D341Med (cell line): ENCODE measurements around the gene FRMD1.
"Not testable (repeated sequence)": the region's sequence is repeated elsewhere in the genome, so short reads cannot be mapped to it uniquely, and the experiment has no call there.

Source experiments
- DNase-seq: peaks from one replicate; pipeline ENCODE4 v3.0.0; 2012; ENCODE audit warnings: low spot score

Gene FRMD1

GRCh38 chr6:168078175-168078942 is 653 bp downstream of the FRMD1 start:
- no peak for DNase-seq

GRCh38 chr6:168077401-168077800 is 1.6 kb downstream of the FRMD1 start:
- not testable (repeated sequence) for DNase-seq

GRCh38 chr6:168075787-168076202 is 3.2 kb downstream of the FRMD1 start:
- DNase-seq, result no peak

- no peak for DNase-seq
These were observed 3.8 kb downstream of the FRMD1 start for GRCh38 chr6:168075216-168075615.

- DNase-seq, result no peak
These were observed 4.9 kb downstream of the FRMD1 start for GRCh38 chr6:168073937-168074730.

- DNase-seq, result no peak
These were observed 6.3 kb downstream of the FRMD1 start for GRCh38 chr6:168072730-168073129.

GRCh38 chr6:168072261-168072660 is 6.8 kb downstream of the FRMD1 start:
- no peak for DNase-seq

GRCh38 chr6:168071620-168072019 is 7.4 kb downstream of the FRMD1 start:
- DNase-seq, result peak; percentile 41

- no peak for DNase-seq
These were observed 8.2 kb downstream of the FRMD1 start for GRCh38 chr6:168070804-168071203.

- no peak for DNase-seq
These were observed 11.8 kb downstream of the FRMD1 start for GRCh38 chr6:168067081-168067759.

GRCh38 chr6:168064226-168064807 is 14.7 kb downstream of the FRMD1 start:
- DNase-seq, result no peak

- DNase-seq, result no peak
These were observed 15.6 kb downstream of the FRMD1 start for GRCh38 chr6:168063431-168063830.

GRCh38 chr6:168062346-168063289 is 16.4 kb downstream of the FRMD1 start:
- DNase-seq, result no peak

- no peak for DNase-seq
These were observed 17.5 kb downstream of the FRMD1 start for GRCh38 chr6:168061269-168062210.

- no peak for DNase-seq
These were observed 18.5 kb downstream of the FRMD1 start for GRCh38 chr6:168060521-168060931.

- no peak for DNase-seq
These were observed 20.1 kb downstream of the FRMD1 start for GRCh38 chr6:168058691-168059551.

- no peak for DNase-seq
These were observed 21.2 kb downstream of the FRMD1 start for GRCh38 chr6:168057836-168058235.

- no peak for DNase-seq
These were observed 22.0 kb downstream of the FRMD1 start for GRCh38 chr6:168056892-168057527.
